ENCODE data around the gene ROR1. TPM values are rescaled to one million over a fixed set of nuclear protein-coding genes. Genes with fewer than 3 reads are reported as not detected.

Gene ROR1
- total and polyA plus RNA-seq, 2 of the 13 experiments (the other 11 are each of a cell fraction or from before 2014, with no cell fraction given), result 0.58 to 2.3 TPM

DNA sequence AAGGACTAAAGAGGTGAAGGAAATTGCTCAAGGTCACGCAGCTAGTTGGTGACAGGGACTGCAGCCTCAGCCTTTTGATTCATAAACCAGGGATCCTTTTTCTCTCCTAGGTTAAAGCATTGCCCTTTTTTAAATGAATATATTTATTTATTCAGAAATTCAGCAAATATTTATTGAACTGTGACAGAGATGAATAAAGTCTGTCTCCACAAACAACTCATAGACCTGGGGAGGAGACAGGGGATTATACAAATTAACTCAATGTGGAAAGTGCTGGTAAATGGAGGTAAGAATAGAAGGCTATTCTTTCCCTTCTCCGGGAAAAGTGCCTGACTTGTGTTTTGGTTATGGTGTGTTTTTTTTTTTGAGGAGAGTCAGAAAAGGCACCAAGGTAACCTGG lies 110.7 kb downstream of the ROR1 start:
- H3K79me2 ChIP-seq (ENCODE audit: insufficient read depth, low read length), result no peaks in the 10 kb centered on the region

DNA sequence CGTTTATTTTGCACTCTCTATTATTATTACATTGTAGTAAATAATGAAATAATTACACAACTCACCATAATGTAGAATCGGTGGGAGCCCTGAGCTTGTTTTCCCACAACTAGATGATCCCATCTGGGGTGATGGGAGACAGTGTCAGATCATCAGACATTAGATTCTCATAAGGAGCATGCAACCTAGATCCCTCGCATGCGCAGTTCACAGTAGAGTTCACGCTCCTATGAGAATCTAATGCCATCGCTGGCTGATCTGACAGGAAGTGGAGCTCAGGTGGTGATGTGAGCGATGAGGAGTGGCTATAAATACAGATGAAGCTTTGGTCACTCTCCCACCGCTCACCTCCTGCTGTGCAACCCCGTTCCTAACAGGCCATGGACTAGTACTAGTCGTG lies 112.1 kb downstream of the ROR1 start:
- in situ Hi-C loops (cut with HindIII; ENCODE audit: extremely low pct_ligation_motif_present, low pct_unique_long_range_greater_than_20kb), result no loop called here
- no peak overlapping the region for H3K4me3 ChIP-seq (replicated peaks in 1 of 3; ENCODE audit: insufficient read depth in 1 of 3, low read depth in 2 of 3, low read length in 3 of 3)
- CTCF ChIA-PET (ENCODE audit: low intra/inter-chr PET ratio, low total read pairs), result no interaction called here
- ATAC-seq, result no peak
- no peaks in the 10 kb centered on the region for H3K9me3 ChIP-seq (ENCODE audit: low read length)
- no peak overlapping the region for H2AFZ ChIP-seq (ENCODE audit: low read length)
- H3K4me2 ChIP-seq (ENCODE audit: low read depth, low read length), result no peak overlapping the region
- no peak for FAIRE-seq
- TF ChIP-seq ZNF546 (CRISPR knock-in tag; conservative IDR thresholded peaks at IDR 0.05), result no peak
- TF ChIP-seq NCOA5 (CRISPR knock-in tag; IDR thresholded peaks at IDR 0.05), result no peak
- TF ChIP-seq KDM5B (CRISPR knock-in tag; IDR thresholded peaks at IDR 0.05; ENCODE audit: borderline replicate concordance), result no peak
- no peak for TF ChIP-seq ARID2 (CRISPR knock-in tag; IDR thresholded peaks at IDR 0.05; ENCODE audit: borderline replicate concordance)
- no peak for TF ChIP-seq SMAD3 (CRISPR knock-in tag; IDR thresholded peaks at IDR 0.05)
- TF ChIP-seq, protein P1, sequence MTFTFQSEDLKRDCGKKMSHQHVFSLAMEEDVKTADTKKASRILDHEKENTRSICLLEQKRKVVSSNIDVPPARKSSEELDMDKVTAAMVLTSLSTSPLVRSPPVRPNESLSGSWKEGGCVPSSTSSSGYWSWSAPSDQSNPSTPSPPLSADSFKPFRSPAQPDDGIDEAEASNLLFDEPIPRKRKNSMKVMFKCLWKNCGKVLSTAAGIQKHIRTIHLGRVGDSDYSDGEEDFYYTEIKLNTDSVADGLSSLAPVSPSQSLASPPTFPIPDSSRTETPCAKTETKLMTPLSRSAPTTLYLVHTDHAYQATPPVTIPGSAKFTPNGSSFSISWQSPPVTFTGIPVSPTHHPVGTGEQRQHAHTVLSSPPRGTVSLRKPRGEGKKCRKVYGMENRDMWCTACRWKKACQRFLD (CRISPR knock-in tag; IDR thresholded peaks at IDR 0.05; ENCODE audit: borderline replicate concordance), result no peak
- TF ChIP-seq SKI (IDR thresholded peaks at IDR 0.05; ENCODE audit: partially characterized antibody), result no peak
- no peak for TF ChIP-seq SMAD1 (CRISPR knock-in tag; IDR thresholded peaks at IDR 0.05; ENCODE audit: borderline replicate concordance, low read depth)
- no peak for TF ChIP-seq ZNF230 (CRISPR knock-in tag; IDR thresholded peaks at IDR 0.05)
- no peaks in the 10 kb centered on the region for H3K4me1 ChIP-seq (ENCODE audit: insufficient read depth, low read length)
- no peaks in the 10 kb centered on the region for H3K79me2 ChIP-seq (ENCODE audit: insufficient read depth, low read length)
- no peaks in the 10 kb centered on the region for H3K27me3 ChIP-seq (ENCODE audit: control insufficient read depth in 1 of 2, insufficient read depth in 2 of 2, low read length in 2 of 2)
- BruUV-seq (replicated peaks), result no TSS peak
- POLR2A ChIA-PET, result no interaction called here
- no peak overlapping the region for H3K9ac ChIP-seq (ENCODE audit: insufficient read depth, low read depth, low read length)
- H3K36me3 ChIP-seq (replicated peaks in 1 of 2; ENCODE audit: control insufficient read depth in 1 of 2, insufficient read depth in 2 of 2, low read length in 2 of 2), result no peaks in the 10 kb centered on the region
- H4K20me1 ChIP-seq (ENCODE audit: insufficient read depth, low read length), result no peaks in the 10 kb centered on the region
- DNase-seq (ENCODE audit: low spot score), result no peak
- intact Hi-C loops (cut with micrococcal nuclease; ENCODE audit: unreplicated experiment), result no loop called here
- 61% methylated on average over 7 of the region's 10 CpGs for WGBS (ENCODE audit: low lambda C conversion rate)
- no peak overlapping the region for H3K27ac ChIP-seq (ENCODE audit: extremely low read length, insufficient read depth, low read length)

More for the DNA sequence above, 110.7 kb downstream of the ROR1 start:
- no peak for ATAC-seq
- ChIA-PET CTCF (ENCODE audit: low intra/inter-chr PET ratio, low total read pairs) (no interaction called here), POLR2A (no interaction called here)
- intact Hi-C loops (cut with micrococcal nuclease; ENCODE audit: unreplicated experiment) (no loop called here), in situ Hi-C loops (cut with HindIII; ENCODE audit: extremely low pct_ligation_motif_present, low pct_unique_long_range_greater_than_20kb) (no loop called here)
- no TSS peak for BruUV-seq (replicated peaks)
- no peaks in the 10 kb centered on the region for H3K36me3 ChIP-seq (replicated peaks in 1 of 2; ENCODE audit: control insufficient read depth in 1 of 2, insufficient read depth in 2 of 2, low read length in 2 of 2)
- FAIRE-seq, result no peak
- WGBS (ENCODE audit: low lambda C conversion rate), result 24% methylated on average over 2 of the region's 2 CpGs
- no peaks in the 10 kb centered on the region for H3K9me3 ChIP-seq (ENCODE audit: low read length)
- H3K27me3 ChIP-seq (ENCODE audit: control insufficient read depth in 1 of 2, insufficient read depth in 2 of 2, low read length in 2 of 2), result no peaks in the 10 kb centered on the region
- H3K4me1 ChIP-seq (ENCODE audit: insufficient read depth, low read length), result no peaks in the 10 kb centered on the region
- DNase-seq (ENCODE audit: low spot score), result no peak
- H3K27ac ChIP-seq (ENCODE audit: extremely low read length, insufficient read depth, low read length), result no peak overlapping the region
- H3K4me2 ChIP-seq (ENCODE audit: low read depth, low read length), result no peak overlapping the region
- no peak for TF ChIP-seq ARID2 (CRISPR knock-in tag; IDR thresholded peaks at IDR 0.05; ENCODE audit: borderline replicate concordance)
- TF ChIP-seq ZBTB3 (CRISPR knock-in tag; IDR thresholded peaks at IDR 0.05; ENCODE audit: borderline replicate concordance, low read depth), result no peak
- TF ChIP-seq SNRNP70 (IDR thresholded peaks at IDR 0.05; ENCODE audit: low read depth, low read length), result no peak
- H4K20me1 ChIP-seq (ENCODE audit: insufficient read depth, low read length), result no peaks in the 10 kb centered on the region
- H2AFZ ChIP-seq (ENCODE audit: low read length), result no peak overlapping the region
- no peak overlapping the region for H3K9ac ChIP-seq (ENCODE audit: insufficient read depth, low read depth, low read length)
- no peak overlapping the region for H3K4me3 ChIP-seq (replicated peaks in 1 of 3; ENCODE audit: insufficient read depth in 1 of 3, low read depth in 2 of 3, low read length in 3 of 3)

Data from HepG2 (cell line).